HG03442 (cell line): Measurements from ENCODE around the gene KCNS1.
"Not testable (repeated sequence)": the region's sequence is repeated elsewhere in the genome, so short reads cannot be mapped to it uniquely, and the experiment has no call there.

Experiments used
- ATAC-seq: cut with Tn5 transposase; IDR thresholded peaks from one replicate; pipeline ENCODE4 v1.9.1; 2021; ENCODE audit warnings: mild to moderate bottlenecking, moderate library complexity; ENCODE audit not compliant: unreplicated experiment

The KCNS1 gene, protein sequence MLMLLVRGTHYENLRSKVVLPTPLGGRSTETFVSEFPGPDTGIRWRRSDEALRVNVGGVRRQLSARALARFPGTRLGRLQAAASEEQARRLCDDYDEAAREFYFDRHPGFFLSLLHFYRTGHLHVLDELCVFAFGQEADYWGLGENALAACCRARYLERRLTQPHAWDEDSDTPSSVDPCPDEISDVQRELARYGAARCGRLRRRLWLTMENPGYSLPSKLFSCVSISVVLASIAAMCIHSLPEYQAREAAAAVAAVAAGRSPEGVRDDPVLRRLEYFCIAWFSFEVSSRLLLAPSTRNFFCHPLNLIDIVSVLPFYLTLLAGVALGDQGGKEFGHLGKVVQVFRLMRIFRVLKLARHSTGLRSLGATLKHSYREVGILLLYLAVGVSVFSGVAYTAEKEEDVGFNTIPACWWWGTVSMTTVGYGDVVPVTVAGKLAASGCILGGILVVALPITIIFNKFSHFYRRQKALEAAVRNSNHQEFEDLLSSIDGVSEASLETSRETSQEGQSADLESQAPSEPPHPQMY

DNA sequence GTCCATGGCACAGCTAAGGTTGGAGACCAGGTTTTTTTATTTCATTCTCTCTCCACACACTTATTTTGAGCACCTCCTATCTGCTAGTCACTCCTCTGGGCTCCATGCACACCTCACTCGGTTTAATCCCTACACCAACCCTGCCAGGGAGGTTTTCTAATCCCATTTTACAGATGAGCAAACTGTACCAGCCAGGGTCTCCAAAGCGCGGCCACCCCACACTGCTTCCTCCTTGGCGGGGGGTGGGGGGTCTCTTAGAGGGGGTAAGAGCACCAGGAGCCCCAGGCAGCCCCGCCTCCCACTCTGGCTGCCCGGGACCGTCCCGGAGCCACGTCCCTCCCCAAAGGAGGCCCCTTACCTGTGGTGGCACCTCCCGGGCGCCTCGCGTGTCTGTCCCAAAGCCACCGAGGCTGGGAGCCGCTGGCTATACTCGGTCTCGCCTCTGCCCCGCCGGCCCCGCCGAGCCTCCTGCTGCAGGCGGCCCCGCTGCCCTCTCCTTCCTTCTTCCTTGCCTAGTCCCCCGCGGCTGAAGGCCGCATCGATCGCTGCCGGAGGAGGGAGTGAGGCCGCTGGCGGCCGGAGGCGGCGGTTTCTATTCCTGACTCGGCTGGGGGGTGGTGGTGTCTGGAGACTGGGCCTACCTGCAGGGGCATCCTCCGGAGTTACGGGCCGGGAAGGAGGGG, at the start of gene KCNS1:
KCNS1 (minus strand) TSS at position 565 of the 683 bp plus-strand sequence. CDS start 1,891 bp downstream, outside the sequence.
- ATAC-seq: no peak

DNA sequence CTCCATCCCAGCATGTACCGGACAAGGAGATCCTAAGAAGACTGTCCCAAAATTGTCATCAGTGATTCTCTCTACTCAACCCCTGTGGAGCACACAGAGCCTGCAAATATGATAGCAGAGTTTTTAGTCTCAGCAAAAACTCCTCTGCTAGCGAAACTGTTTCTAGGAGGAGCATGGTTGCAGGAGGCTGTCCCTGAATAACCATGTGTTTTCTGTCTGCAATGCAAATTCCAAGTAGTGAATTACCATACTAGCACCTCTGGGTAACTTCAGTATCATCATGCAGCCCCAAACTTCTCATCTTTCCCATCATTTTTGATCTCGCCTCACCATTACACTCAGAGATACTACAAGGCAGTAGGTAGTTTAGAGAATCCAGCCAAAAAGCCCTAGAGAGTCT, 48.1 kb upstream of the KCNS1 start:
- no peak for ATAC-seq

DNA sequence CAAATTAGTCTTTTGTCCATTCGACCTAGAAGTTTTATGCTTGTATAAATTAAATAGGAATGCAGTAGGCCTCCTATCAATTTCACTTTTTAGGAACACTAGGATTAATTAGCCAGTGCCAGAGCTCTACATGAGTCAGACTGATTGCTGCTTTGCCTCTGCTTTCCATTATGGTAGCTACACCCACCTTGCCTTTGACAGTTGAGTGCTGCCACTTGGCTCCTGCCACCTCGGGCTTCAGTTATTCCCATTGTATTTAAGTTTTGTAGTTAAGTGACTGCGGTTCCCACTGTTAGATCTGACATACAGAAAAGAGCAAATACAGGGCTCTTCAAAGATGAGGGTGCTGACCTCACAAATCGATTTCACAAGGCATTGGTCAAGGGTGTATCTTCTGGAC, 39.9 kb upstream of the KCNS1 start:
- ATAC-seq: no peak

DNA sequence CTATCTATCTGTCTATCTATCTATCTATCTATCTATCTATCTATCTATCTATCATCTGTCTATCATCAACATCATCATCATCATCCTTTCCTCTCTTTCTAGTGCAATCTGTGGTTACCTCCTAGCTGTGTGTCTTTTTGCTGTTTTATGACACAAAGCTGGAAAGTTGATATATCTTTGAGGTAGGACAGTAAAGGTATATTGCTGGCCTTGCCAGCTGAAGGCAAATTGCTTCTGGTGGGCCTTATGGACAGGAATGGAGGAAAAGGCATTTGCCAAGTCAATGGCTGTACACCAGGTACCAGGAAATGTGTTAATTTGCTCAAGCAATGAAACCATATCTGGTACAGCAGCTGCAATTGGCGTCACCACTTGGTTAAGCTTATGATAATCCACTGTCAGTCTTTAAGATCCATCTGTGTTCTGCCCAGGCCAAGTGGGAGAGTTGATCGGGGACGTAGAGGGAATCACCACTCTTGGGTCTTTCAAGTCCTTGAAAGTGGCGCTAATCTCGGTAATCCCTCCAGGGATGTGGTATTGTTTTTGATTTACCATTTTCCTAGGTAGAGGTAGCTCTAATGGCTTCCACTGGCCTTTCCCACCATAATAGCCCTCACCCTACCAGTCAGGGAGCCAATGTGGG, 38.9 kb upstream of the KCNS1 start:
- not testable (repeated sequence) for ATAC-seq

DNA sequence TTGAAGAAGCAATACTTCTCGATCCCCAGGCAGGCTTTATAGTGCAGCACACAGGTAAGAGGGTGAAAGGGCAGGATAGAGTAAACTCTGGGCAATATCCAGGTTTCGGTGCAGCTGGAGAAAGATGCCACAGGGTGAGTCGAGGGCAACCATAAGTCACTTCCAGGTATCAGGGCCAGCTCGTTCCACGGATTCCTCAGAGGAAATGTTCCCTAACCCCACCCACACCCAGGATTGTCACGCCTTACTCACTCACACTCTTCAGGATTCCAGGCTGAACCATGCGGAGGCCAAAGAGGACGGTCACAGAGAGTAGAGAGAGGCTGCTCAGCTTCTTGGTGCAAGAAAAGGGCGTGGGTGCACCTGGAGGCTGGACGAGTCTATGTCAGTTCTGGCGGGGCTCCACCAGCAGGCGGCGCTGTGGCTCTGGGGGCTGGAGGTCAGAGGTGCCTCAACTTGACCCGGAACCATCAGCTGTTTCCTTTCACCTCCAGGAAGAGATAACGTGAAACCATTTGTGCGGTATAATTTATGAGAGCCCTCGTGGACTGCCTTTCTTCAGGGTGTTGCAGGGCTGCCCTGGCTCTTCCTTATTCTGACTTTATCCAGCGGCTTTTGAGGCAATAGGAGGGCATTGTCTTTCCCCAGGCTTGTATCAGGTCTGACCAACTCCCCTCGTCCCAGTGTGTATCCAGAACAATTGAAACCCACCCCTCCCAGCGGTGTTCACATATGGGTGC, 37.8 kb upstream of the KCNS1 start:
- ATAC-seq: no peak

DNA sequence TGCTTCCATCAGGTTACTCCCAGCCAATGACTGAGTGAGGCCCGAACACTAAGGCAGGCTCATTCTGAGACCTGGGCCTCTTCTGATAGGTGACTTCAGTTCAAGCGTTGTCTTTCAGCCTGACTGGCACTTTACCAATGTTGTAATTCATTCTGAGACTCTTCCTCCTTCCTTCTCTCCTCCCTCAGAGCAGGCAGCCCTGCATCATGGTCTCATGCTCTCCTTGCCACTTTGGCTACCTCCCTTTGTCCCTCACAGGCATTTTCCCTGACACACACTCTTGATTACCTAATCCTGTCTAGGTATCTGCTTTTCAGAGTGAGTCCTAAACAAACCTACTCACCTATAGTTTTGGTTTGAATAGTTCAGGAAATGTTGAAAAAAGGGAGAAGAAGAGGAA, 36.0 kb upstream of the KCNS1 start:
- ATAC-seq: no peak

DNA sequence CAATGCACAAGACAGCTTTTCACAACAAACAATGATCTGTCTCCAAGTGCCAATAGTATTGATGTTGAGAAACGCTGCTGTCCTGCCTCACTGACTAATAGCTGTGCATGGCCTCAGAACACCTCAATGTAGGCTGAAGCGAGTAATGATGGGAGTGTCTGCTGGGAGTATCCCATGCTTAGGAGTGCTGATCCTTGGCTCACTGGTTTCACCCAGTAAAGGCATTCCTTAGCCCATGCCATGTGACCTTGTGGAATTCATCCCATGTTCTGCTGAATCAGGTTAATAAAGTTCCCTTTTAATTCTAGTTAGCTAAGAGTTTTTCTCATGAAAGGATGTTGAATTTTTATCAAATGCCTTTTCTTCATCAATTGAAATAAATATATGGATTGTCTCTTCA, 27.2 kb upstream of the KCNS1 start:
- no peak for ATAC-seq

DNA sequence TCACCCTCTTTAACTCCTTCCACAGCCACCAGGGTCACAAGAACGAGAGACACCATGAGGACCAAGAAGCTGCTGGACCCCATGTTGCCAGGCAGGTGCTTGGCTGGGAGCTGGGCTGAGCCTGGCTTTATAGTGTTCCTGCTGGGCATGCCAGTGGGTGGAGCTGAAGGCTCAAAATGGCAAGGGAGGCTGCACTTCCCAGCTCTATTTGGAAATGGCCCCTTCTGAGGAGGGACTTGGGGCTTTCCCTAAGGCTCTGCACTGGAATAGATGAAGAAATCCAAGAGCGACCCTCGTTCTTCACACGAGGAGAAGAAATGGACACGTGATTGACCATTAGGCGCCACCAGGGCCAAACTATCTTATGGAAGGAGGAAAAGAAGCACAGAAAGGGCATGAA, 23.4 kb upstream of the KCNS1 start, which contains the start of gene WFDC12:
WFDC12 (minus strand) TSS at position 101 of the 400 bp plus-strand sequence; CDS start at position 83, 18 bp downstream.
- ATAC-seq: no peak

DNA sequence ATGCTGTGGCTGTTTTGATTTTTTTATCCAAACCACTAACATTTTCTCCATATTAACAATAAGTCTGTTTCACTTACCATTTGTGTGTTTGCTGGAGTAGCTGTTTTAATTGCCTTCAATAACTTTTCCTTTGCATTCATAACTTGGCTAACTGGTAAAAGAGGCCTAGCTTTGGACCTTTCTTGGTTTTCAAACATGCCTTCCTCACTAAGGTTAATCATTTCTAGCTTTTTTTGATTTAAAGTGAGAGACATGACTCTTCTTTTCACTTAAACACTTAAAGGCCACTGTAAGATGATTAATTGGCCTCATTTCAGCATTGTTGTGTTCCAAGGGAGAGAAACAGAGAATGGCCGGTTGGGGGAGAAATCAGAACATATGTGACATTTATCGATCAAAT, 20.5 kb upstream of the KCNS1 start:
- ATAC-seq: no peak

DNA sequence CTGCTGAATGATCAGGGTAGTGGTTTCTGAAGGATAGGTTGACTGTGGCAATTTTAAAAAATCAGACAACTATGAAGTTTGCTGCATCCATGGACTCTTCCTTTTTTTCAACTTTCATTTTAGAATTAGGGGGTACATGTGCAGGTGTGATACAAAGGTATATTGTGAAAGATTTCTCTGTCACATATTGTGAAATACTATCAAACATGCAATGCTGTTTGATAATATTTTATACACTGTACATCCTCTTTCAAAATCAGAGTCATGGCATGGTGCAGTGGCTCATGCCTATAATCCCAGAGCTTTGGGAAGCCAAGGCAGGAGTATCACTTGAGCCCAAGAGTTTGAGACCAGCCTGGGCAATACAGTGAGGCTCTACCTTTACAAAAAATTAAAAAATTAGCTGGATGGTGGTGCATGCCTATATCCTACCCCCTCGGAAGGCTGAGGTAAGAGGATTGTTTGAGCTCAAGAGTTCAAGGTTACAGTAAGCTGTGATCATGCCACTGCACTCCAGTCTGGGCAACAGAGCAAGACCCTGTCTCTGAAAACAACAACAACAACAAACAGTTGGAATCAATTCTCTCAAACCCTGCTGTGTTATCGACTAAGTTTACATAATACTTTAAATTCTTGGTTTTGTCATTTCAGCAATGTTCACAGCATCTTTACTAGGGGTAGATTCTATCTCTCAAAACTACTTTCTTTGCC, 18.8 kb upstream of the KCNS1 start:
- no peak for ATAC-seq

DNA sequence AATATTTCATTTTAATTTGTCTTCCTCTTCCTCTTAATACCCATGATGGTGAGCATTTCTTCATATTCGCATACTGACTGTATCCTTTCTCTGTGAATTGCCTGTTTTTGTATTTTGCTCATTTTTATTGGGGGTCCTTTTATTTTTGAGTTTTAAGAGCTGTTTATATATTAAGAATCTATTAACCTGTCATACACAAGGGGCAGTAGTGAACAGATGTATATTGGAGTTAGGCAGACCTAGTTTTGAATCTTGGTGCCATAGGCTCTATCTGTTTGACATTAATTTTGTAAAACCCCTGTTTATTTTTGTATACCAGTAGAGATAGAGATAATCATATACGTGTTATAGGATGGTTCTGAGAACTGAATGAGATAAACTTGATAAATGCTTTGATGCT, 17.1 kb upstream of the KCNS1 start:
- ATAC-seq: no peak

DNA sequence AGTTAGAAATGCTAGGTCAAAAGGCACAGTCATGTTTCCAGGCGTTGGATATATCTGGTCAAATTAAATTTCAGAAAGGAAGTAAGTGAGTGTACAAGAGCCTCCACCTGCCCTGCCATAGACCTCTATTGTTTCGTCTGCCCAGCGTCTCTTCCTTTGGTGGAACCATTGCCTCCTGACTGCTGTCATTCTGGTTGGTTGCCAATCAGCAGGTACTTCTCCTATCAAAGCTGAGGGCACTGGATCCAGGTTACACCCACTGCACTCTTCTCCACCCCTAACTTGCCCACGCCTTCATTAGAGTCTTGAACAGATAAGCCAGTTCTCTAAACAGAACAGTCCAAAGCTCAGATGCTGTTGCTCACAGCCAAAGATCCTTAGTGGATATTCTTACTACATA, 16.7 kb upstream of the KCNS1 start:
- ATAC-seq: no peak

DNA sequence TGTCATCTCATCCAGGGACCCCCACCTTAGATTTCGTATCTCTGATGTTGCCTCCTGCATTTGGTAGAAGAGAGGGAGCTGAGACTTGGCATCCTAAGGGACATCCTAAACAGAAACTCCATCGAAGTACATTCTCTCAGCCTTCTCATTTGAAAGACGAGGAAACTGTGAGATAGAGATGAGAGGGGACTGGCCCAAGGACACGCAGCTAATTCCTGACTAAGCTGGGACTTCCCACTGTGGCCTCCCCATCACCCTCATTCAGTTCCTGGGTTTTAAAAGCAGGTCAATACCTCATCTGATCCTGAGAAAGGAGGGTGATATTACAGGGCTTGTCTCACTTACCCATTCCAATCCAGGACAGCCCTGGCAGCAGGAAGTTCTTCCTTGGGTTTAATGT, 14.9 kb upstream of the KCNS1 start:
- ATAC-seq: no peak

DNA sequence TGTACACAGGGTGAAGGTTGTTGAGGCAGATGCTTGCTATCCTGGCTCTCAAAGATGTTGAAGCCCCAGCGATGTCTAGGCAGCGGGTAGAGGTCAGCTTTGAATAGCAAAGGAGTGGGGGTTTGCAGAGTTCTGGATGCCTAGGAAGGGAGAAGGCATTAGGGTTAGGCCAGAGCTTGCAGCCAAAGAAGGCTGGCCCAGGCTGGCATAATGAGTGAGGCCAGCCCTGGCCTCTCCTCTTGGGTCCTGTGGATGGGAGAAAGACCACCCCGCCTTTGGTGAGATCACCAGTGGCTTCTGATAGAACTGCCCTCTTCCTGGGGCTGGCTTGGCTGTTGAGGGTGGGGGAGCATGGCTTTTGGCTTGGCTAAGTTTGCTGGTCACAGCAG, 14.5 kb upstream of the KCNS1 start:
- ATAC-seq: no peak

DNA sequence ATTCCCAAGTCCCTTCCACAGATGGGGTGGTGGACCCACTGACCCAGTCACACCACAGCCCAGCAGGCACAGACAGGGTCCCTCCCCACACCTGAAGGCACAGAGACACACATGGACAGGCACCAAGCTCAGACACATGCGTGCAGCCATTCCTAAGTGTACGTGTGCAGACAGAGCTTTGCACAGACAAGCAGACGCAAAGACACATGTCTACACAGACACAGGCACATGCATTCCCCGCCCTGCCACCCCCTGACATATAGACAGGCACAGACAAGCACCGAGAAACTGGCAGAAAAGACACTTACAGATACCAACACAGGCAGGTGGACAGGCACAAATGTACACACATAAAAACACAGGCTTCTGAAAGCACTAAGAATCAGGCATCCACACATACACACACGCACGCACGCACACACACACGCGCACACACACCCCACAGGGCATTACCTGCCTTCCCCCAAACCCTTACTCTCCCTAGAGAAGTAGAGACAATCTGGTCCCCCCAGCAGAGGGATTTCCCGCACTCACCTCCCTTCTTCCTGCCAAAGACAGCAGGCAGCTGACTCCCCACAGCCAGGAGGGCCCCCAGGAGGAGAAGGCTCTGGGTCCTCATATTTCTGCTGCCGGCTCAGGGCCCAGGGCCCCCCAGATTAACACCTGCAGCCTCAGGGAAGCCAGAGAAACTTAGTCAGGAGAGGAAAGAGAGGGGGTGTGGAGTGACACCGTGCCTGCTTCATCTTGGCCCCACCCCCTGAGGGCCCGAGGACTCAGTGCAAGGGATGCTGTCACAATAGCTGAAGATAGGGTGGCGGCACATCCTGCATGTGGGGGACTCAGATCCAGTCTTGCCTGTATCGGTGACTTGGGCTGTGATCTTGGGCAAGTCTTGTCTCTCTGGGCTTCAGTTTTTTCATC, 13.8 kb upstream of the KCNS1 start, which contains the start of gene WFDC5:
WFDC5 (minus strand) TSS at position 710 of the 921 bp plus-strand sequence; CDS start at position 619, 91 bp downstream.
- no peak for ATAC-seq

DNA sequence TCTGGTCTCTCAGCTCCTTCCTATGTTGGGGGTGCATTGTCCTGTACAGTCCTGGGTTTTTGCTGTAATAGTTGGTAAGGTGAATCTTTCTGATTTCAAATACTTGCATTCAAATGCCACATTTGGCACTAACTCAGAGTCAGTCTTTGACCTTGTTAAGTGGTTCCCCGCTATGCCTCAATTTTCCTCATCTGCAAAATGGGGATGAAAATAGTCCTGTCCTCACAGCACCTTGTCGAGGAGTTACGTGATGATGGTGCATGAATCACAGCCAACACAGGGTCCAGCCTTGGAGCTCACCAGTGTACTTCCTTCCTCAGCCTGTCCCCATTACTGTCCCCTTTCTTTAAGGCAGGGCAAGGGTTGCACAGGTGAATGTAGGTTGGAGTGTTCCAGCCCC, 12.9 kb upstream of the KCNS1 start:
- ATAC-seq: no peak

DNA sequence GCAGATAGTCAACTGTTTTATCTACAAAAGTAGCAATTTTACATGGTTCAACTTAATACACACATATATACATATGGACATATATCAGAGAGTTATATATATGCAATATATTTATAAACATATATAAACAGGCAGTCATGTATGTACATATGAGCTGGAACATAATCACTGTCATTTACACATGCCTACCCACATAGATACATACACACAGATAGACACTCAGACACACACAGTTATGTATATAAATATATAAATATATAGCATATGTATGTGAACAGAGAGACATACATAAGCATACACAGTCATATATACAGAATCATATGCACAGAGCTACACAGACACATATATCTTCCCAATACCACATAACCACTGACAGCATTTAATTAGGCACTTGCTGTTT, 11.8 kb upstream of the KCNS1 start:
- ATAC-seq: no peak

DNA sequence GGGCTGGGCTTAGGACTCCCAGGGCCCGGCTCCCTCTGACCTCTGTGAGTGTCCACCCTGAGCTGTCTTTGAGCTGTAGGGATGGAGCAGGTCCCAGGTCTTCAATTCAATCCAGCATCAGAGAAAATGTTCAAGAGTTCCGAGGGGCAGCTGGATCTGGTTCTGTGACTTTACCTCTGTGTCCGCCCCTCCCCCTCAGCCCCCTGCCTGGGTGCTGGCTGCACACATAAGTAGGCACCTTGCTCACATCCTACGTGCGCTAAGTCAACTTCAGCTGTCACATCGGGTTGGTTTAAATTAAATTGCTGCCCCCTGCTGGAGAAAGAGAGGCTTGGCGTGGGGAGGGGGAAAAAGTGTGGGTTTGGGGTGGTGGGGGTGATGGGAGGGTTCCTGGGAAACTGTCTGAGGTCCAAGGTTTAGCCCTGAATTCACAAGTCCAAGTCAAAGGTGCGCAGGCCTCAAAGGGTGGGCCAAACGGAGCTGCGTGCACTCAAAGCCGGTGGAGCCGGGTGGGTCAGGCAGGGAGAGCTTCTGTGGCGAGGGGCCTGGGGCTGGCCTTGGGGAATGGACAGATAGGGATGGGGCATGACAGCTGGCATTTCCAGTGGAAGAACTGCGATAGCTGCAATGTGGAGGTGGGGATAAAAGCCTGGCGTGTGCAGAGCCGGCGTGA, 11.0 kb upstream of the KCNS1 start:
- ATAC-seq: no peak

DNA sequence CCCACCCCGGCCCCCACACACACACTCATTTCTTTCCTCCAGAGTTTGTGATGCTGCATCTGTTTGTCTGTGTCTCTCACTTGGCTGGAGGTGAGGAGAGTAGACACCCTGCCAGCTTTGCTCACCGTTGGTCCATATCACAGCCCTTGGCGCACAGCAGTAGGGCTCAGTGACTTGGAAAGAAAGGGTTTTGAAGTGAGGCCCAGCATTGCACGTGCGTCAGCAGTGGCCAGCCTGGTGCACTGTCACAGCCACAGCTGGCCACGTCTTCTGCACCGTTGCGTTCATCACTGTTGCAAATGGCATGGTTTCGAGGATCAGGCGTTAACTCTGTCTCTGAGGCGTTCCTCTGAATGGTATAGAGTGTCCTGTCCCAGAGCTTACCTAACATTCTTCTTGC, 10.4 kb upstream of the KCNS1 start:
- ATAC-seq: no peak
